Suprapubic skin (tissue), 4 donors: ENCODE results near the gene COL18A1. TPM values are rescaled to one million over a fixed set of nuclear protein-coding genes. Genes with fewer than 3 reads are reported as not detected.

Experiments
- DNase-seq, 2 donors: peaks; one replicate each; pipeline ENCODE4 v3.0.0-alpha.2; 2019; ENCODE audit warnings: low spot score in 2 of 2
- H3K27ac ChIP-seq: fragments of 200-600 bp; sonication (generic); one replicate; pipeline ENCODE4 v1.5.1; 2019
- H3K27me3 ChIP-seq: fragments of 200-600 bp; sonication (generic); one replicate; pipeline ENCODE4 v1.5.1; 2019
- H3K36me3 ChIP-seq: fragments of 200-600 bp; sonication (generic); one replicate; pipeline ENCODE4 v1.5.1; 2019
- H3K4me1 ChIP-seq: fragments of 200-600 bp; sonication (generic); one replicate; pipeline ENCODE4 v1.5.1; 2019
- H3K4me3 ChIP-seq: fragments of 200-600 bp; sonication (generic); one replicate; pipeline ENCODE4 v1.5.1; 2019; ENCODE audit warnings: mild to moderate bottlenecking
- H3K9me3 ChIP-seq: fragments of 200-600 bp; sonication (generic); one replicate; pipeline ENCODE4 v1.5.1; 2019
- EP300 ChIP-seq: sonication (generic); formaldehyde crosslinking; IDR thresholded peaks from one replicate; pipeline ENCODE4 v1.6.1; 2017; ENCODE audit warnings: antibody characterized with exemption
- POLR2A ChIP-seq, 2 donors: fragments of 450-650 bp; IDR thresholded peaks; one replicate each; pipeline ENCODE4 v1.6.1; 2017; ENCODE audit warnings: antibody characterized with exemption in 2 of 2, mild to moderate bottlenecking in 2 of 2, moderate library complexity in 2 of 2
- POLR2AphosphoS5 ChIP-seq, 3 donors: sonication (generic); formaldehyde crosslinking; IDR thresholded peaks; one replicate each; pipeline ENCODE4 v1.6.1; 2017; ENCODE audit warnings: antibody characterized with exemption in 3 of 3
- WGBS: methylation state at CpG from one replicate; pipeline ENCODE4 v1.1.5; 2018; 5-methylcytosine and 5-hydroxymethylcytosine counted together
- total RNA-seq, 4 donors: library from RNA; depleted of rRNA; stranded (reverse); fragments of >200 nt; gene quantifications; one replicate each; pipeline ENCODE4 v1.1.0, GENCODE V29; 2016
- TF ChIP-seq, protein P1 (sequence below), 2 donors: fragments of 200-600 bp in 1 of 2; fragments of 450-650 bp in 1 of 2; sonication (generic) in 1 of 2; IDR thresholded peaks; one replicate each; pipeline ENCODE4 v1.5.1; 2016 to 2019; ENCODE audit warnings: antibody characterized with exemption in 2 of 2, mild to moderate bottlenecking in 1 of 2, moderate library complexity in 1 of 2

Gene COL18A1
- total RNA-seq, 4 donors from 2014 or later, result 71.9 to 157 (median 101) TPM

DNA sequence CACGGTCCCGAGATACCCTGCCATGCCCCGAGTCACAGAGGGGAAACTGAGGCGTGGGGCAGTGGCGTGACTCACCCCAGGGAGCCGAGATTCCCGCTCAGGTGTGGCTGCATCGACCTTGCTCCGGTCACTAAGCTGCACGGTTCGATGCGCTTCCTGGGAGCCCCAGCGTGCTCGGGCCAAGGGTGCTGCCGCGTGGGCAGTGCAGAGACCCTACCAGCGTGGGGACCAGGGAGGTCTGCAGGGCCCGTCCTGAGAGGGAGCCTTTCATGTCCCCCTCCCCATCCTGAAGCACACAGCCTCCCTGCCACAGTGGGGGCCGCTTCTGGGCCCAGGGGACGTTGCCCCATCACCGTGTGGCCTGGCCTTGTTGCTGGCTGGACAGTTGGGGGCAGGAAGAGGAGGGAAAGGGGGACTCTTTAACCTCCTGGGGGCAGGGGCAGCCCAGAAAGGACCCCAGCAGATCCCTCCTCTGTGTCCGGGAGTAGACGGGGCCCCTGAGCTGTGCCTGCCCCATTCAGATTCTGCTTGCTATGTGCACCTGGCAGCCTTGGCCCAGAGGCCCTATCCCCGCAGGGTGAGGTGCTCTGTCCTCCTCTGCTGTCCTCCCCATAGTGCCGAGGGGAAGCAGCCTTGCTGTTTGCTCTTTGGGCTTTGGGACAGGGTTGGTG, 52.3 kb downstream of the COL18A1 start:
- Histone ChIP-seq H3K36me3 (peaks cover 6% of the 10 kb centered on the region), H3K9me3 (no peaks in the 10 kb centered on the region), H3K4me1 (peaks cover 51% of the 10 kb centered on the region), H3K27ac (no peak overlapping the region), H3K27me3 (no peaks in the 10 kb centered on the region), H3K4me3 (no peak overlapping the region)
- TF ChIP-seq EP300 (no peak), POLR2AphosphoS5 (IDR thresholded peaks at IDR 0.05) (no peak), POLR2A (IDR thresholded peaks at IDR 0.05) (no peak)
- TF ChIP-seq, protein P1, sequence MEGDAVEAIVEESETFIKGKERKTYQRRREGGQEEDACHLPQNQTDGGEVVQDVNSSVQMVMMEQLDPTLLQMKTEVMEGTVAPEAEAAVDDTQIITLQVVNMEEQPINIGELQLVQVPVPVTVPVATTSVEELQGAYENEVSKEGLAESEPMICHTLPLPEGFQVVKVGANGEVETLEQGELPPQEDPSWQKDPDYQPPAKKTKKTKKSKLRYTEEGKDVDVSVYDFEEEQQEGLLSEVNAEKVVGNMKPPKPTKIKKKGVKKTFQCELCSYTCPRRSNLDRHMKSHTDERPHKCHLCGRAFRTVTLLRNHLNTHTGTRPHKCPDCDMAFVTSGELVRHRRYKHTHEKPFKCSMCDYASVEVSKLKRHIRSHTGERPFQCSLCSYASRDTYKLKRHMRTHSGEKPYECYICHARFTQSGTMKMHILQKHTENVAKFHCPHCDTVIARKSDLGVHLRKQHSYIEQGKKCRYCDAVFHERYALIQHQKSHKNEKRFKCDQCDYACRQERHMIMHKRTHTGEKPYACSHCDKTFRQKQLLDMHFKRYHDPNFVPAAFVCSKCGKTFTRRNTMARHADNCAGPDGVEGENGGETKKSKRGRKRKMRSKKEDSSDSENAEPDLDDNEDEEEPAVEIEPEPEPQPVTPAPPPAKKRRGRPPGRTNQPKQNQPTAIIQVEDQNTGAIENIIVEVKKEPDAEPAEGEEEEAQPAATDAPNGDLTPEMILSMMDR (IDR thresholded peaks at IDR 0.05), result no peak
- whole genome bisulfite sequencing, result no CpG with 5 or more reads among the region's 25 CpGs
- no peak for DNase-seq

DNA sequence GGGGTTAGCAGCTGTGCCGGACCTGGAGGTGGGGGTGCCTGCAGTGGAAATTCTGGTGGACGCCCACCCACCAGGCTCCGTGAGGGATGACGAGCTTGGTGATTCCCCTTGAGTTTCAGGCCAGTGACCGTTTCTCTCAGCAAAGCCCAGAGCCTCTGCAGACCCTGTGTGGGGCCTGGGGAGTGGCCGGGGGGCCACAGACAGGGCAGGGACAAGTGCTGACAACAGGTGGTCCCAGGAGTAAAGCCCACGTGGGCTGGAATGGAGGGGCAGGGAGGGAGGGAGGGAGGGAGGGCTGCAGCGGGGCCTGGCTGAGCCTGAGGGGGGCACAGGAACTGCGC, 52.8 kb downstream of the COL18A1 start:
- whole genome bisulfite sequencing, result 56% methylated on average over 3 of the region's 9 CpGs
- TF ChIP-seq POLR2A (IDR thresholded peaks at IDR 0.05) (no peak), POLR2AphosphoS5 (IDR thresholded peaks at IDR 0.05) (no peak), EP300 (no peak)
- TF ChIP-seq, protein P1 (IDR thresholded peaks at IDR 0.05), result no peak
- Histone ChIP-seq H3K27ac (no peak overlapping the region), H3K4me3 (no peak overlapping the region), H3K36me3 (peaks cover 6% of the 10 kb centered on the region), H3K27me3 (no peaks in the 10 kb centered on the region), H3K4me1 (peaks cover 51% of the 10 kb centered on the region), H3K9me3 (no peaks in the 10 kb centered on the region)
- DNase-seq, result no peak

DNA sequence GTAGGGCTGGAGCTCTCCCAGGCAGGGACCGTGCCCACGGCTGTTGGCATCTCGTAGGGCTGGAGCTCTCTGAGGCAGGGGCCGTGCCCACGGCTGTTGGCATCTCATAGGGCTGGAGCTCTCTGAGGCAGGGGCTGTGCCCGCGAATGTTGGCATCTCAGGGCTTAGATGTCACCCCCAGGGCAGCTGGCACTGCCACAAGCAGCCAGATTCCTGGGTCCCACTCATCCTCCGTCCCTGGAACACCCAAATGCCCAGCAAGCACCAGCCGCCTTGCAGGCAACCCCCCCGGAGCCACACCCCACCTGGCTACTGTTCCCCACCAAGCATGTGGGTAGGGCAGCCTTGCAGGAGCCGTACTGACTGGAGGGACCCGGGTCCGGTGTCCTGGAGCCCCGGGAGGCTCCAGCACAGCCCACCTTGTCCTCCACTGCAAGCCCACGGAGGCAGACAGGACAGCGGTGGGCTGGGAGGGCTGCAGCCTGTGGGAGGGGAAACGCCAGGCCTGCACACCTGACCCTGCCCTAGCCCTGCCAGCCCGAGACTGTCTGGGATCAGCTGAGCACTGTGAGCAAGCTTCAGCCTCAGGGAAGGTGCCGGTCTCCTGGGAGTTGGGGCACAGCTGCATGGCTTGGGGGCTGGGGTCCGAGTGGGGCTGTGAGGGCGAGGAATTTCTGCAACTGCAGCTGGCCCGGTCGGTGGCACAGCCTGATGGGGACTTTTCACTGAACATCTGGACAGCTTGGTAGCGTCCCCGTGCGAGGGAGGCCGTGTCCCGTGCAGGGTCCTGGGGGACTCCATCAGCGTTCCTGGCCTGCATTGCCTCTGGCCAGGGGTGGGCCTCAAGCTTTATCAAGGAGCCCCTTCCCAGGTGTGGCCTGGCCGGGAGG, 53.6 kb downstream of the COL18A1 start:
- Histone ChIP-seq H3K4me1 (peaks cover 45% of the 10 kb centered on the region), H3K27ac (no peak overlapping the region), H3K27me3 (no peaks in the 10 kb centered on the region), H3K9me3 (no peaks in the 10 kb centered on the region), H3K4me3 (no peak overlapping the region), H3K36me3 (peaks cover 6% of the 10 kb centered on the region)
- no peak for DNase-seq
- no peak for TF ChIP-seq EP300
- no peak for TF ChIP-seq POLR2AphosphoS5 (IDR thresholded peaks at IDR 0.05)
- no peak for TF ChIP-seq POLR2A (IDR thresholded peaks at IDR 0.05)
- TF ChIP-seq, protein P1 (IDR thresholded peaks at IDR 0.05), result no peak
- WGBS, result 69% methylated on average over 8 of the region's 30 CpGs

DNA sequence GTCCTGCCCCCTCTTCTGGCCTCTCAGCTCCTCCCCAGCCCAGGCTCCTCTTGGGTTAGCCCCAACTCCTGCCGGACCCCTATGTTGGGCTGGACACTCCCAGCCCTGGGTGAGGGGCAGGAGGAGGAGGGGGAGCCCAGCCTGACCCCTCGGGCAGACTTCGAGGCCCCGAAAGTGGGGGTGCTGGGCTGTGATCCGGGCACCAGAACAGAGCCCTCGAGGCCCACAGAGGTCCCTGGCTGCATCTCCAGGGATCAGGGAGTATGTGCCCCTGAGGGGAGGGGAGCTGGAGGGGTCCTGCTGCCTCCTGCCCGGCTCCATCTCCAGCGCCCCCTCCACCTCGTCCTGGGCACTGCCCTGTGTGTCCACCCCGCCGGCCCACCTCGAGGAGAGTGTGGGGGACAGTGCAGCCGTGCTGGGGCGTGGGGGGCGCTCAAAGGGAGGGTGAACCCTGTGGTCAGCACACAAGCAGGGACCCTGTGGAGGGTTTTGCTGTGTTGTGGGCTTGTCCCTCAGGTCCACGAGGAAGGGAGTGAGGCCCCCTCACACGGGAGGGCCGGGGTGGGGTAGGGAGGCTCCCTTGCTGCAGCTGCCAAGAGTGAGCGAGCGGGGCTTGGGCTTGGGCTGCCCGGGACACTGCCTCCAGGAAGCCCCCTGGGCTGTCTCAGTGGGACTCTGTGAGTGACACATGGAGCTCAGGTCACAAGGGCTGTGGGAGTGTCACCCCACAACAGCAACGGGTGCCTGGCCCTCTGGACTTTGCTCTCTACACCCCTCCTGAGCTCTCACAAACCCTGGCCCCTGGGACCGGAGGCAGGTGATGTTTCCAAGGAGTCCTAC, 54.4 kb downstream of the COL18A1 start:
- H3K27me3 ChIP-seq, result no peaks in the 10 kb centered on the region
- H3K36me3 ChIP-seq, result peaks cover 6% of the 10 kb centered on the region
- H3K4me1 ChIP-seq, result peaks cover 36% of the 10 kb centered on the region
- no peaks in the 10 kb centered on the region for H3K9me3 ChIP-seq
- WGBS, result no CpG with 5 or more reads among the region's 23 CpGs
- DNase-seq, result peak in 1 of 2 donors; percentile 49
- TF ChIP-seq EP300 (no peak), POLR2AphosphoS5 (IDR thresholded peaks at IDR 0.05) (no peak), POLR2A (IDR thresholded peaks at IDR 0.05) (no peak)
- TF ChIP-seq, protein P1 (IDR thresholded peaks at IDR 0.05), result no peak
- H3K27ac ChIP-seq, result no peak overlapping the region
- no peak overlapping the region for H3K4me3 ChIP-seq
